ENCODE data around the gene ARID2. TPM values are rescaled to one million over a fixed set of nuclear protein-coding genes. Genes with fewer than 3 reads are reported as not detected.
A peak's percentile ranks its signal among the peaks of the same experiment; 100 is the strongest.

The ARID2 gene
- total RNA-seq, 4 donors from 2014 or later, result 22.9 to 39.9 (median 33.8) TPM

DNA sequence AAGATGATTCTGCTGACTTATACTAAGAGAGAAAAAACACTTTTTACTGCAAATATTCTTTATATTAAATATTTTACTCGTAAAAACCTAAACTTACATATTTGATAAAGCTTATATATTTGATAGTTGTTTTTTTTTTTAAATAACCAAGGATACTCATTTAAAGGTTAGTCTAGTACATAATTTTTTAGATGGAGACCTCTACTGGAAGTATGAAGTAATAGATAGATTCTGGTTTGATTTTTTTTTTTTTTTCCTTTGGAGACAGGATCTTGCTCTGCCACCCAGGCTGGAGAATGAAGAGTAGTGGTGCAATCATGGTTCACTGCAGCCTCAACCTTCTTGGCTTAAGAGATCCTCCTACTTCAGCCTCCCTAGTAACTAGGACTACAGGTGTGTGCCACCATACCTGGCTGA is 16.4 kb downstream of the ARID2 start:
- H3K4me1 ChIP-seq, result peaks cover 0 to 7% (median 0%) of the 10 kb centered on the region in 4 donors

DNA sequence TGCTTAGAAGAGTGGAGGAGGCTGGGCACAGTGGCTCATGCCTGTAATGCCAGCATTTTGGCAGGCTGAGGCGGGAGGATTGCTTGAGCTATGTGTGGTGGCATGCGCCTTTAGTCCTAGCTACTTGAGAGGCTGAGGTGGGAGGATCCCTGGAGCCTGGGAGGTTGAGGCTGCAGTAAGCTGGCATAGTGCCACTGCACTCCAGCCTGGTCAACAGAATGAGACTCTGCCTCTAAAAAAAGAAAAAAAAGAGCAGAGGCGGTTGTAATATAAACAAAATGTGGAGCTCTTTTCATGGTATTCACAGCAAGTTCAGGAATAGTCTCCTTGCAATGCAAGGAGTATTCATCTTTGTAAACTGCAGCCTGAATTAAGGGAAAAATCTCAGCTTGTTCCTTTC is 27.2 kb downstream of the ARID2 start:
- Histone ChIP-seq H3K4me3 (no peak overlapping the region), H3K4me1 (peaks cover 0 to 22% (median 0%) of the 10 kb centered on the region in 4 donors), H3K9me3 (no peaks in the 10 kb centered on the region), H3K27ac (peak overlapping the region in 1 of 4 donors; percentile 6), H3K27me3 (no peaks in the 10 kb centered on the region), H3K36me3 (no peaks in the 10 kb centered on the region)
- in situ Hi-C loops (cut with MboI; ENCODE audit: low pct_ligation_motif_present in 1 of 4, low pct_unique_long_range_greater_than_20kb in 1 of 4, low sequenced_read_pairs in 3 of 4), result no loop called here
- WGBS, 2 donors (ENCODE audit: low coverage in 1 of 2), result 84 to 91% methylated on average over 3 of the region's 3 CpGs
- DNase-seq, result no peak
- intact Hi-C loops (cut with DNase I; ENCODE audit: low total_unique reads), result no loop called here
- TF ChIP-seq, protein P1, sequence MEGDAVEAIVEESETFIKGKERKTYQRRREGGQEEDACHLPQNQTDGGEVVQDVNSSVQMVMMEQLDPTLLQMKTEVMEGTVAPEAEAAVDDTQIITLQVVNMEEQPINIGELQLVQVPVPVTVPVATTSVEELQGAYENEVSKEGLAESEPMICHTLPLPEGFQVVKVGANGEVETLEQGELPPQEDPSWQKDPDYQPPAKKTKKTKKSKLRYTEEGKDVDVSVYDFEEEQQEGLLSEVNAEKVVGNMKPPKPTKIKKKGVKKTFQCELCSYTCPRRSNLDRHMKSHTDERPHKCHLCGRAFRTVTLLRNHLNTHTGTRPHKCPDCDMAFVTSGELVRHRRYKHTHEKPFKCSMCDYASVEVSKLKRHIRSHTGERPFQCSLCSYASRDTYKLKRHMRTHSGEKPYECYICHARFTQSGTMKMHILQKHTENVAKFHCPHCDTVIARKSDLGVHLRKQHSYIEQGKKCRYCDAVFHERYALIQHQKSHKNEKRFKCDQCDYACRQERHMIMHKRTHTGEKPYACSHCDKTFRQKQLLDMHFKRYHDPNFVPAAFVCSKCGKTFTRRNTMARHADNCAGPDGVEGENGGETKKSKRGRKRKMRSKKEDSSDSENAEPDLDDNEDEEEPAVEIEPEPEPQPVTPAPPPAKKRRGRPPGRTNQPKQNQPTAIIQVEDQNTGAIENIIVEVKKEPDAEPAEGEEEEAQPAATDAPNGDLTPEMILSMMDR (IDR thresholded peaks at IDR 0.05), result no peak
- TF ChIP-seq POLR2A (IDR thresholded peaks at IDR 0.05), result no peak
- TF ChIP-seq POLR2AphosphoS5 (IDR thresholded peaks at IDR 0.05), result no peak
- TF ChIP-seq EP300 (IDR thresholded peaks at IDR 0.05; ENCODE audit: low read depth), result no peak

More for the DNA sequence above, 16.4 kb downstream of the ARID2 start:
- Histone ChIP-seq H3K27ac (no peak overlapping the region), H3K27me3 (no peaks in the 10 kb centered on the region), H3K9me3 (peaks cover 0 to 6% of the 10 kb centered on the region in 2 donors), H3K36me3 (no peaks in the 10 kb centered on the region), H3K4me3 (no peak overlapping the region)
- TF ChIP-seq EP300 (IDR thresholded peaks at IDR 0.05; ENCODE audit: low read depth), result no peak
- TF ChIP-seq POLR2A (IDR thresholded peaks at IDR 0.05), result no peak
- TF ChIP-seq, protein P1 (IDR thresholded peaks at IDR 0.05), result peak in 4 of 5 experiments; percentile 33 to 42 (median 39)
- in situ Hi-C loops (cut with MboI; ENCODE audit: low pct_ligation_motif_present in 1 of 4, low pct_unique_long_range_greater_than_20kb in 1 of 4, low sequenced_read_pairs in 3 of 4), result loop anchor here in 1 of 4 donors (25.0 kb wide), 1 partner anchor 641 kb away; no protein-coding TSS in a partner anchor
- no peak for DNase-seq
- intact Hi-C loops (cut with DNase I; ENCODE audit: low total_unique reads), result no loop called here
- WGBS, 2 donors (ENCODE audit: low coverage in 1 of 2), result 83% methylated on average over 1 of the region's 1 CpG

DNA sequence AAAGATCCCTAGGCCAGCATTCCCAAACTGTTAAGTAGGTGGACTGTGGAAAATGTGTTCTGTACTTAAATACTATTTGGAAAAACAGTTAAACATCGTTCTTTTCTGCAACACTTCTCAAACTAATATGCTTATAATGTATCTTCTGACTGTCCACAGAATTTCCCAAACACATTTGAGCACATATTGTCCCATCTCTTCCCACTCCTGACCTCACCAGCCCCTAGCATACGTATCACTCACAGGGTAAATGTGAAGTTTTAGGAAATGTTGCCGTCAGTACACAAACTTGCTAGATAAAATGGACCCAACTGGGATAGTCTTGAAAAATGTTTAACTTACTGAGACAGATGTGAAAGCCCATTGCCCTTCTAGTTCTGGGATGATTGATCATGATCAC is 27.7 kb downstream of the ARID2 start:
- Histone ChIP-seq H3K27ac (peak overlapping the region in 1 of 4 donors; percentile 6), H3K4me1 (peaks cover 0 to 21% (median under 1%) of the 10 kb centered on the region in 4 donors)

GRCh38 chr12:45760333-45760732 is 30.8 kb downstream of the ARID2 start:
- Histone ChIP-seq H3K9me3 (no peaks in the 10 kb centered on the region), H3K4me3 (no peak overlapping the region), H3K36me3 (no peaks in the 10 kb centered on the region), H3K4me1 (peaks cover 3 to 24% (median 5%) of the 10 kb centered on the region in 4 donors), H3K27me3 (no peaks in the 10 kb centered on the region), H3K27ac (no peak overlapping the region)
- no peak for DNase-seq
- intact Hi-C loops (cut with DNase I; ENCODE audit: low total_unique reads) (no loop called here), in situ Hi-C loops (cut with MboI; ENCODE audit: low pct_ligation_motif_present in 1 of 4, low pct_unique_long_range_greater_than_20kb in 1 of 4, low sequenced_read_pairs in 3 of 4) (no loop called here)
- no peak for TF ChIP-seq POLR2A (IDR thresholded peaks at IDR 0.05)
- TF ChIP-seq, protein P1 (IDR thresholded peaks at IDR 0.05), result no peak
- TF ChIP-seq EP300 (IDR thresholded peaks at IDR 0.05; ENCODE audit: low read depth), result no peak
- TF ChIP-seq POLR2AphosphoS5 (IDR thresholded peaks at IDR 0.05), result no peak
- WGBS, 2 donors (ENCODE audit: low coverage in 1 of 2), result 88 to 95% methylated on average over 4 of the region's 4 CpGs

More for the DNA sequence above, 27.7 kb downstream of the ARID2 start:
- no peaks in the 10 kb centered on the region for H3K9me3 ChIP-seq
- intact Hi-C loops (cut with DNase I; ENCODE audit: low total_unique reads) (no loop called here), in situ Hi-C loops (cut with MboI; ENCODE audit: low pct_ligation_motif_present in 1 of 4, low pct_unique_long_range_greater_than_20kb in 1 of 4, low sequenced_read_pairs in 3 of 4) (no loop called here)
- DNase-seq, result no peak
- TF ChIP-seq POLR2A (IDR thresholded peaks at IDR 0.05), result no peak
- no peak for TF ChIP-seq POLR2AphosphoS5 (IDR thresholded peaks at IDR 0.05)
- TF ChIP-seq, protein P1 (IDR thresholded peaks at IDR 0.05), result no peak
- TF ChIP-seq EP300 (IDR thresholded peaks at IDR 0.05; ENCODE audit: low read depth), result no peak
- no peaks in the 10 kb centered on the region for H3K27me3 ChIP-seq
- 81 to 89% methylated on average over 3 of the region's 3 CpGs for WGBS, 2 donors (ENCODE audit: low coverage in 1 of 2)
- no peaks in the 10 kb centered on the region for H3K36me3 ChIP-seq
- no peak overlapping the region for H3K4me3 ChIP-seq

All from transverse colon (tissue), 4 donors.